Measurements from ENCODE around the gene ATP11A.
"Not testable (repeated sequence)": the region's sequence is repeated elsewhere in the genome, so short reads cannot be mapped to it uniquely, and the experiment has no call there.

The ATP11A gene

GRCh38 chr13:112670864-112671263, 19.0 kb upstream of the ATP11A start:
- no peak for DNase-seq (ENCODE audit: low spot score)

GRCh38 chr13:112671359-112671758, 18.5 kb upstream of the ATP11A start:
- no peak for DNase-seq (ENCODE audit: low spot score)

- no peak for DNase-seq (ENCODE audit: low spot score)
Observed at GRCh38 chr13:112672651-112673284, 17.1 kb upstream of the ATP11A start.

GRCh38 chr13:112674412-112675365, 15.1 kb upstream of the ATP11A start:
- DNase-seq (ENCODE audit: low spot score) = no peak

- no peak for DNase-seq (ENCODE audit: low spot score)
Observed at GRCh38 chr13:112675366-112675756, 14.5 kb upstream of the ATP11A start.

GRCh38 chr13:112677421-112677962, 12.3 kb upstream of the ATP11A start:
- DNase-seq (ENCODE audit: low spot score) = not testable (repeated sequence)

- DNase-seq (ENCODE audit: low spot score) = no peak
Observed at GRCh38 chr13:112679381-112679780, 10.5 kb upstream of the ATP11A start.

GRCh38 chr13:112679932-112680677, 9.7 kb upstream of the ATP11A start:
- no peak for DNase-seq (ENCODE audit: low spot score)

- DNase-seq (ENCODE audit: low spot score) = no peak
Observed at GRCh38 chr13:112680741-112681360, 9.0 kb upstream of the ATP11A start.

GRCh38 chr13:112683581-112683980, 6.3 kb upstream of the ATP11A start:
- no peak for DNase-seq (ENCODE audit: low spot score)

- DNase-seq (ENCODE audit: low spot score) = no peak
Observed at GRCh38 chr13:112684071-112684845, 5.6 kb upstream of the ATP11A start.

- not testable (repeated sequence) for DNase-seq (ENCODE audit: low spot score)
Observed at GRCh38 chr13:112685189-112685805, 4.5 kb upstream of the ATP11A start.

GRCh38 chr13:112685896-112686295, 3.9 kb upstream of the ATP11A start:
- DNase-seq (ENCODE audit: low spot score) = no peak

- DNase-seq (ENCODE audit: low spot score) = no peak
Observed at GRCh38 chr13:112686364-112686763, 3.5 kb upstream of the ATP11A start.

GRCh38 chr13:112686987-112687386, 2.9 kb upstream of the ATP11A start:
- DNase-seq (ENCODE audit: low spot score) = no peak

- DNase-seq (ENCODE audit: low spot score) = no peak
Observed at GRCh38 chr13:112687836-112688559, 1.8 kb upstream of the ATP11A start.

GRCh38 chr13:112688560-112689302, 1.1 kb upstream of the ATP11A start:
- DNase-seq (ENCODE audit: low spot score) = no peak

GRCh38 chr13:112690283-112690929, 568 bp downstream of the ATP11A start:
- peak; percentile 69 for DNase-seq (ENCODE audit: low spot score)

- no peak for DNase-seq (ENCODE audit: low spot score)
Observed at GRCh38 chr13:112692104-112692503, 2.3 kb downstream of the ATP11A start.

Measured in D341Med (cell line).